MCF 10A (cell line): Measurements from ENCODE around the gene TSNAX. TPM values are rescaled to one million over a fixed set of nuclear protein-coding genes. Genes with fewer than 3 reads are reported as not detected.

ENCODE experiments used
- Bru-seq: library from RNA; stranded (reverse); fragments of 400-500 nt; gene quantifications from one replicate; lab custom pipeline; 2021; lab: Mats Ljungman, UMichigan
- BruChase-seq, 2 experiments: library from RNA; stranded (reverse); fragments of 400-500 nt; gene quantifications; one replicate each; lab custom pipeline; 2021; lab: Mats Ljungman, UMichigan
- BruUV-seq: library from RNA; stranded (reverse); fragments of 400-500 nt; replicated peaks from 2 replicates; lab custom pipeline; 2021; lab: Mats Ljungman, UMichigan
- CTCF ChIA-PET: fragments of 300-600 bp; sonication (Branson Sonifier 250); formaldehyde crosslinking; extraction: SDS; loops from one replicate; lab custom pipeline; 2021; ENCODE audit warnings: antibody characterized with exemption, inconsistent platforms; lab: Yijun Ruan, JAX
- POLR2A ChIA-PET: fragments of 300-600, 350-650 bp; sonication (Branson Sonifier 250); formaldehyde crosslinking; extraction: SDS; loops from one replicate; lab custom pipeline; 2020; ENCODE audit warnings: antibody characterized with exemption, inconsistent platforms; lab: Yijun Ruan, JAX
- DNase-seq: peaks from one replicate; pipeline ENCODE4 v3.0.0-alpha.2; 2018; ENCODE audit not compliant: unreplicated experiment
- H3K27ac Mint-ChIP-seq: one replicate; pipeline ENCODE4 v1.8.0; 2022; ENCODE audit warnings: mild to moderate bottlenecking, low read depth, mixed read lengths; ENCODE audit not compliant: unreplicated experiment
- H3K27me3 Mint-ChIP-seq: one replicate; pipeline ENCODE4 v1.8.0; 2022; ENCODE audit warnings: mixed read lengths; ENCODE audit not compliant: insufficient read depth, unreplicated experiment
- H3K36me3 Mint-ChIP-seq: one replicate; pipeline ENCODE4 v1.8.0; 2022; ENCODE audit warnings: mild to moderate bottlenecking, moderate library complexity, mixed read lengths; ENCODE audit not compliant: insufficient read depth, unreplicated experiment
- H3K4me1 Mint-ChIP-seq: one replicate; pipeline ENCODE4 v1.8.0; 2022; ENCODE audit warnings: mixed read lengths; ENCODE audit not compliant: insufficient read depth, unreplicated experiment
- H3K4me3 Mint-ChIP-seq: one replicate; pipeline ENCODE4 v1.8.0; 2022; ENCODE audit warnings: mild to moderate bottlenecking, moderate library complexity, mixed read lengths; ENCODE audit not compliant: unreplicated experiment
- H3K9me3 Mint-ChIP-seq: one replicate; pipeline ENCODE4 v1.8.0; 2022; ENCODE audit warnings: mixed read lengths; ENCODE audit not compliant: unreplicated experiment
- CTCF ChIP-seq: fragments of 200-600 bp; IDR thresholded peaks from one replicate; pipeline ENCODE4 v1.8.0; 2022; ENCODE audit warnings: antibody characterized with exemption, mild to moderate bottlenecking; ENCODE audit not compliant: unreplicated experiment
- intact Hi-C: fragments of 100-400 bp; cut with micrococcal nuclease; formaldehyde crosslinking; loops from 2 replicates; pipeline ENCODE4 v1.14.1; 2022
- long read RNA-seq: library from polyadenylated mRNA; stranded (forward); transcript quantifications from one replicate; pipeline ENCODE4 v2.0.0, GENCODE V29; 2022
- total RNA-seq: library from RNA; stranded (reverse); gene quantifications from 2 replicates; pipeline ENCODE4 v1.2.3, GENCODE V29; 2022

The TSNAX gene
- total RNA-seq (79.0 and 80.2 TPM in 2 replicates), Bru-seq, nascent RNA (percentile 98 among the genes with signal in this experiment), BruChase-seq, experiment 1, labeled RNA remaining after a 6-hour chase (percentile 100 among the genes with signal in this experiment), BruChase-seq, experiment 2, labeled RNA remaining after a 2-hour chase (percentile 100 among the genes with signal in this experiment)
- long read RNA-seq, transcript TSNAX-201 (6 exons, 2,650 nt) = major isoform, 206 of 248 reads
- long read RNA-seq, partial matches to known transcripts = 13 of 248 reads
- long read RNA-seq, other reads (novel, unspliced or antisense) = 29 of 248 reads

GRCh38 chr1:231528172-231529029, at the start of gene TSNAX:
TSS of gene TSNAX (plus strand) at chr1:231528669. CDS start at chr1:231528811, 142 bp downstream.
- DNase-seq = peak; percentile 97
- Mint-ChIP-seq H3K4me3 (peak within 1 kb of the TSS; percentile 97), H3K36me3 (peaks cover 55% of the 10 kb centered on the region), H3K27ac (peak within 1 kb of the TSS; percentile 98), H3K27me3 (no peaks in the 10 kb centered on the region), H3K9me3 (no peaks in the 10 kb centered on the region), H3K4me1 (peaks cover 36% of the 10 kb centered on the region)
- no peak for TF ChIP-seq CTCF
- ChIA-PET CTCF (interaction anchor here (0.8 to 2.2 kb wide), 4 partner anchors 60 to 564 kb away, joined by 3 to 10 read pairs (median 4); no protein-coding TSS in a partner anchor), POLR2A (interaction anchor here (0.5 to 3.5 kb wide), 41 partner anchors 8 to 550 kb away, joined by 3 to 53 read pairs (median 6); partner anchors contain the start of genes ARV1, EGLN1, EXOC8 and SPRTN)
- BruUV-seq = TSS peak; percentile 49
- intact Hi-C loops = loop anchor here (1.0 kb wide), 3 partner anchors 106 to 189 kb away; partner anchors contain the start of gene EGLN1

GRCh38 chr1:231478811-231479210, 49.7 kb upstream of the TSNAX start:
- CTCF ChIA-PET = no interaction called here
- no TSS peak for BruUV-seq
- TF ChIP-seq CTCF = no peak
- no peak for DNase-seq
- Mint-ChIP-seq H3K36me3 (no peaks in the 10 kb centered on the region), H3K9me3 (no peaks in the 10 kb centered on the region), H3K27ac (no peak overlapping the region), H3K4me3 (no peak overlapping the region), H3K4me1 (no peaks in the 10 kb centered on the region), H3K27me3 (no peaks in the 10 kb centered on the region)
- intact Hi-C loops = no loop called here
- POLR2A ChIA-PET = no interaction called here

GRCh38 chr1:231480008-231480407, 48.5 kb upstream of the TSNAX start:
- intact Hi-C loops = no loop called here
- H3K4me3 Mint-ChIP-seq = no peak overlapping the region

More at GRCh38 chr1:231480008-231480407, 48.5 kb upstream of the TSNAX start:
- Mint-ChIP-seq H3K27ac (no peak overlapping the region), H3K27me3 (no peaks in the 10 kb centered on the region), H3K4me1 (no peaks in the 10 kb centered on the region), H3K36me3 (no peaks in the 10 kb centered on the region), H3K9me3 (no peaks in the 10 kb centered on the region)
- POLR2A ChIA-PET = interaction anchor here (0.6 to 0.7 kb wide), 2 partner anchors 303 to 1355 kb away, joined by 4 read pairs; no protein-coding TSS in a partner anchor
- DNase-seq = no peak
- CTCF ChIA-PET = no interaction called here
- TF ChIP-seq CTCF = no peak
- no TSS peak for BruUV-seq
